HepG2 (cell line): ENCODE data around the gene RNFT1. TPM values are rescaled to one million over a fixed set of nuclear protein-coding genes. Genes with fewer than 3 reads are reported as not detected.
"Not testable (repeated sequence)": the region's sequence is repeated elsewhere in the genome, so short reads cannot be mapped to it uniquely, and the experiment has no call there.

ENCODE experiments used
- ATAC-seq: fragments of 200-7000 bp; cut with Tn5 transposase; 3 replicates; pipeline ENCODE4 v1.9.1; 2020; ENCODE audit warnings: mild to moderate bottlenecking, moderate library complexity
- BruUV-seq: library from RNA; stranded (reverse); fragments of 400-500 nt; replicated peaks from 2 replicates; lab custom pipeline; 2021; lab: Mats Ljungman, UMichigan
- CTCF ChIA-PET: fragments of 300-600 bp; formaldehyde crosslinking; extraction: SDS; loops from one replicate; lab custom pipeline; 2021; ENCODE audit warnings: low total read pairs, inconsistent platforms, low intra/inter-chr PET ratio; lab: Yijun Ruan, JAX
- POLR2A ChIA-PET: fragments of 350-600 bp; sonication (Branson Sonifier 250); formaldehyde crosslinking; loops from one replicate; lab custom pipeline; 2020; ENCODE audit warnings: antibody characterized with exemption, inconsistent platforms; lab: Yijun Ruan, JAX
- DNase-seq: peaks from one replicate; pipeline ENCODE4 v3.0.0-alpha.2; 2015; ENCODE audit warnings: low spot score
- FAIRE-seq: peaks from 3 replicates; lab custom pipeline; 2011; peaks lifted over from hg19 to GRCh38; lab: Jason Lieb, UNC
- H2AFZ ChIP-seq: one replicate; pipeline ENCODE4 v1.6.1; 2011; ENCODE audit warnings: low read length, inconsistent platforms
- H3K27ac ChIP-seq: fragments of 300-600 bp; 3 replicates; pipeline ENCODE4 v1.8.0; 2011; ENCODE audit warnings: mixed run types, mild to moderate bottlenecking, mixed read lengths, low read length, inconsistent platforms; ENCODE audit not compliant: insufficient read depth; ENCODE audit errors: extremely low read length
- H3K27me3 ChIP-seq, 2 experiments: fragments of 200-600 bp in 1 of 2; 2 replicates in 1 of 2; 3 replicates in 1 of 2; pipeline versions ENCODE4 v1.6.0 to v1.8.0; 2011; ENCODE audit warnings: low read length in 2 of 2, mild to moderate bottlenecking in 2 of 2, moderate library complexity in 2 of 2, inconsistent platforms in 1 of 2; ENCODE audit not compliant: insufficient read depth in 2 of 2, control insufficient read depth in 1 of 2
- H3K36me3 ChIP-seq, 2 experiments: fragments of 200-600 bp in 1 of 2; replicated peaks in 1 of 2; 2 replicates in 1 of 2; 3 replicates in 1 of 2; pipeline versions ENCODE4 v1.5.1 to v1.8.0; 2011; ENCODE audit warnings: low read length in 2 of 2, inconsistent platforms in 1 of 2; ENCODE audit not compliant: insufficient read depth in 2 of 2, control insufficient read depth in 1 of 2
- H3K4me1 ChIP-seq: 2 replicates; pipeline ENCODE4 v1.5.1; 2012; ENCODE audit warnings: low read length, inconsistent platforms; ENCODE audit not compliant: insufficient read depth
- H3K4me2 ChIP-seq: 2 replicates; pipeline ENCODE4 v1.6.0; 2011; ENCODE audit warnings: low read depth, low read length, inconsistent platforms
- H3K4me3 ChIP-seq, 3 experiments: fragments of 200-600 bp in 1 of 3; sonication (generic), shearing (Covaris generic) in 1 of 3; replicated peaks in 1 of 3; 2 replicates each; pipeline ENCODE4 v1.5.1; 2011 to 2016; ENCODE audit warnings: low read length in 3 of 3, inconsistent platforms in 2 of 3, low read depth in 2 of 3, mild to moderate bottlenecking in 2 of 3, control low read depth in 1 of 3, mixed read lengths in 1 of 3; ENCODE audit not compliant: insufficient read depth in 1 of 3
- H3K79me2 ChIP-seq: one replicate; pipeline ENCODE4 v1.6.1; 2011; ENCODE audit warnings: low read length, inconsistent platforms; ENCODE audit not compliant: insufficient read depth
- H3K9ac ChIP-seq: 2 replicates; pipeline ENCODE4 v1.6.0; 2011; ENCODE audit warnings: mild to moderate bottlenecking, low read depth, low read length, inconsistent platforms; ENCODE audit not compliant: insufficient read depth
- H3K9me3 ChIP-seq: 2 replicates; pipeline ENCODE4 v1.5.1; 2012; ENCODE audit warnings: mild to moderate bottlenecking, low read length
- H4K20me1 ChIP-seq: 2 replicates; pipeline ENCODE4 v1.6.0; 2011; ENCODE audit warnings: inconsistent platforms, mild to moderate bottlenecking, low read length, moderate library complexity; ENCODE audit not compliant: insufficient read depth
- AHDC1 ChIP-seq: sonication (generic); formaldehyde crosslinking; IDR thresholded peaks from 2 replicates; pipeline ENCODE4 v1.5.1; 2020; ENCODE audit warnings: mild to moderate bottlenecking, missing genetic modification reagents, borderline replicate concordance
- MAFG ChIP-seq: sonication (generic); formaldehyde crosslinking; IDR thresholded peaks from 2 replicates; pipeline ENCODE4 v1.5.1; 2020; ENCODE audit warnings: mild to moderate bottlenecking, missing genetic modification reagents
- MEIS2 ChIP-seq: sonication (generic); formaldehyde crosslinking; IDR thresholded peaks from 2 replicates; pipeline ENCODE4 v1.9.0; 2021; ENCODE audit warnings: mild to moderate bottlenecking, missing genetic modification reagents
- NFIB ChIP-seq: sonication (generic); formaldehyde crosslinking; IDR thresholded peaks from 2 replicates; pipeline ENCODE4 v1.9.0; 2021; ENCODE audit warnings: missing genetic modification reagents, mild to moderate bottlenecking, borderline replicate concordance
- NR0B2 ChIP-seq: sonication (generic); formaldehyde crosslinking; IDR thresholded peaks from 2 replicates; pipeline ENCODE4 v1.4.0; 2020; ENCODE audit warnings: mild to moderate bottlenecking, missing genetic modification reagents
- TAF15 ChIP-seq: fragments of 200-400 bp; formaldehyde crosslinking; IDR thresholded peaks from one replicate; pipeline ENCODE4 v1.6.1; 2018; ENCODE audit warnings: mild to moderate bottlenecking, low read depth, low read length; ENCODE audit not compliant: poor library complexity, severe bottlenecking
- TSC22D2 ChIP-seq: sonication (generic); formaldehyde crosslinking; IDR thresholded peaks from 2 replicates; pipeline ENCODE4 v1.5.1; 2020; ENCODE audit warnings: missing genetic modification reagents, mild to moderate bottlenecking, borderline replicate concordance
- ZNF678 ChIP-seq: sonication (generic); formaldehyde crosslinking; IDR thresholded peaks from 2 replicates; pipeline ENCODE4 v1.4.0; 2020; ENCODE audit warnings: mild to moderate bottlenecking, missing genetic modification reagents
- ZNF839 ChIP-seq: sonication (generic); formaldehyde crosslinking; IDR thresholded peaks from 2 replicates; pipeline ENCODE4 v1.4.0; 2020; ENCODE audit warnings: missing genetic modification reagents, mild to moderate bottlenecking, borderline replicate concordance
- WGBS: methylation state at CpG from one replicate; pipeline ENCODE4 v1.1.6; 2017; ENCODE audit warnings: low lambda C conversion rate; 5-methylcytosine and 5-hydroxymethylcytosine counted together
- in situ Hi-C: cut with HindIII; loops from 2 replicates; pipeline ENCODE4 v1.10.0; 2017; ENCODE audit warnings: low pct_unique_long_range_greater_than_20kb; ENCODE audit not compliant: extremely low pct_ligation_motif_present
- intact Hi-C: fragments of 100-400 bp; cut with micrococcal nuclease; formaldehyde crosslinking; loops from one replicate; pipeline ENCODE4 v1.10.0; 2022; ENCODE audit not compliant: unreplicated experiment
- polyA plus RNA-seq, 8 experiments: library from polyadenylated mRNA; depleted of rRNA in 3 of 8; stranded (reverse) in 7 of 8; unstranded in 1 of 8; fragments of >200 nt; fragmentation: Illumina TruSeq in 4 of 8; extraction: Trizol in 4 of 8; gene quantifications; 2 replicates each; pipeline versions ENCODE4 v1.2.1 to v1.2.3, GENCODE V29; 2011 to 2016; ENCODE audit warnings: low read depth in 4 of 8, missing spikeins in 1 of 8, mixed read lengths in 1 of 8; ENCODE audit not compliant: insufficient read depth in 1 of 8
- total RNA-seq, 5 experiments: library from RNA; depleted of rRNA; stranded (reverse); fragments of >200 nt; fragmentation: Illumina TruSeq; extraction: Trizol; gene quantifications; 2 replicates each; pipeline ENCODE4 v1.2.3, GENCODE V29; 2016; ENCODE audit warnings: low read depth in 1 of 5

Gene RNFT1
- total and polyA plus RNA-seq, 2 of the 13 experiments (the other 11 are each of a cell fraction or from before 2014, with no cell fraction given), result 19.1 to 22.1 TPM

GRCh38 chr17:59941131-59941530 lies 23.4 kb downstream of the RNFT1 start (continued):
- TF ChIP-seq AHDC1 (CRISPR knock-in tag) (no peak), NFIB (no peak), NR0B2 (CRISPR knock-in tag) (no peak), TSC22D2 (CRISPR knock-in tag) (no peak), MAFG (CRISPR knock-in tag) (no peak), ZNF678 (no peak), TAF15 (no peak), ZNF839 (CRISPR knock-in tag) (no peak), MEIS2 (CRISPR knock-in tag) (no peak)

- H2AFZ ChIP-seq, H3K9ac ChIP-seq, H3K9me3 ChIP-seq, H3K4me2 ChIP-seq, H4K20me1 ChIP-seq, CTCF ChIA-PET, FAIRE-seq, DNase-seq, H3K4me1 ChIP-seq, intact Hi-C loops, in situ Hi-C loops, H3K4me3 ChIP-seq, ATAC-seq, H3K27ac ChIP-seq, H3K79me2 ChIP-seq, POLR2A ChIA-PET, BruUV-seq, H3K27me3 ChIP-seq: not testable (repeated sequence)
- 97% methylated on average over 3 of the region's 3 CpGs for WGBS
- peaks cover 9 to 66% of the 10 kb centered on the region in 2 experiments for H3K36me3 ChIP-seq
Measured at GRCh38 chr17:59940697-59941096, 23.8 kb downstream of the RNFT1 start.
